OCI-M2 (cell line): Measurements from ENCODE around the gene EIF3A.
"Not testable (repeated sequence)": the region's sequence is repeated elsewhere in the genome, so short reads cannot be mapped to it uniquely, and the experiment has no call there.

ENCODE experiments used
- DNase-seq: peaks from one replicate; lab custom pipeline; 2025; ENCODE audit not compliant: unreplicated experiment; lab: John Stamatoyannopoulos, UW

EIF3A gene

GRCh38 chr10:119101366-119102098 lies 20.9 kb upstream of the EIF3A start:
- no peak for DNase-seq

GRCh38 chr10:119100434-119101238 lies 20.0 kb upstream of the EIF3A start:
- DNase-seq = no peak

- DNase-seq = no peak
Observed at GRCh38 chr10:119098576-119098975, 18.0 kb upstream of the EIF3A start.

GRCh38 chr10:119096641-119097415 lies 16.2 kb upstream of the EIF3A start:
- DNase-seq = not testable (repeated sequence)

- DNase-seq = no peak
Observed at GRCh38 chr10:119095640-119096039, 15.0 kb upstream of the EIF3A start.

GRCh38 chr10:119090968-119091367 lies 10.4 kb upstream of the EIF3A start:
- peak; percentile 66 for DNase-seq

GRCh38 chr10:119090026-119090795 lies 9.6 kb upstream of the EIF3A start:
- no peak for DNase-seq

GRCh38 chr10:119087271-119087882 lies 6.8 kb upstream of the EIF3A start:
- no peak for DNase-seq

GRCh38 chr10:119084896-119085295 lies 4.3 kb upstream of the EIF3A start:
- no peak for DNase-seq

- DNase-seq = no peak
Observed at GRCh38 chr10:119079599-119080520, 757 bp downstream of the EIF3A start.

GRCh38 chr10:119078422-119079179 lies 2.0 kb downstream of the EIF3A start:
- no peak for DNase-seq

GRCh38 chr10:119073584-119073983 lies 7.0 kb downstream of the EIF3A start:
- no peak for DNase-seq

- DNase-seq = no peak
Observed at GRCh38 chr10:119070395-119071165, 10.0 kb downstream of the EIF3A start.

GRCh38 chr10:119061926-119062325 lies 18.7 kb downstream of the EIF3A start:
- no peak for DNase-seq

- DNase-seq = no peak
Observed at GRCh38 chr10:119061352-119061751, 19.3 kb downstream of the EIF3A start.

- no peak for DNase-seq
Observed at GRCh38 chr10:119060107-119060506, 20.5 kb downstream of the EIF3A start.

- no peak for DNase-seq
Observed at GRCh38 chr10:119059557-119059956, 21.1 kb downstream of the EIF3A start.

- no peak for DNase-seq
Observed at GRCh38 chr10:119058010-119058409, 22.6 kb downstream of the EIF3A start.
